GM21447 (cell line): Measurements from ENCODE around the gene AUTS2.

Experiments
- ATAC-seq: cut with Tn5 transposase; IDR thresholded peaks from one replicate; pipeline ENCODE4 v1.9.1; 2021; ENCODE audit not compliant: unreplicated experiment

AUTS2 gene

GRCh38 chr7:70554646-70555045 lies 956.4 kb downstream of the AUTS2 start:
- no peak for ATAC-seq

- no peak for ATAC-seq
Observed at GRCh38 chr7:70556761-70557160, 958.5 kb downstream of the AUTS2 start.

GRCh38 chr7:70557338-70557737 lies 959.1 kb downstream of the AUTS2 start:
- no peak for ATAC-seq

GRCh38 chr7:70559815-70560214 lies 961.5 kb downstream of the AUTS2 start:
- no peak for ATAC-seq

GRCh38 chr7:70563960-70564359 lies 965.7 kb downstream of the AUTS2 start:
- ATAC-seq = no peak

- no peak for ATAC-seq
Observed at GRCh38 chr7:70565721-70566370, 967.6 kb downstream of the AUTS2 start.

GRCh38 chr7:70566671-70567070 lies 968.4 kb downstream of the AUTS2 start:
- ATAC-seq = no peak

- no peak for ATAC-seq
Observed at GRCh38 chr7:70568674-70569334, 970.5 kb downstream of the AUTS2 start.

GRCh38 chr7:70569335-70569819 lies 971.1 kb downstream of the AUTS2 start:
- no peak for ATAC-seq

GRCh38 chr7:70570029-70570428 lies 971.8 kb downstream of the AUTS2 start:
- ATAC-seq = no peak

- ATAC-seq = no peak
Observed at GRCh38 chr7:70570961-70571360, 972.7 kb downstream of the AUTS2 start.

GRCh38 chr7:70571403-70571934 lies 973.2 kb downstream of the AUTS2 start:
- ATAC-seq = no peak

- ATAC-seq = no peak
Observed at GRCh38 chr7:70571961-70572360, 973.7 kb downstream of the AUTS2 start.

GRCh38 chr7:70572571-70572970 lies 974.3 kb downstream of the AUTS2 start:
- ATAC-seq = no peak

GRCh38 chr7:70573071-70573661 lies 974.9 kb downstream of the AUTS2 start:
- no peak for ATAC-seq

GRCh38 chr7:70573696-70574095 lies 975.4 kb downstream of the AUTS2 start:
- ATAC-seq = no peak

GRCh38 chr7:70574314-70574834 lies 976.1 kb downstream of the AUTS2 start:
- no peak for ATAC-seq

- ATAC-seq = no peak
Observed at GRCh38 chr7:70574970-70575799, 976.9 kb downstream of the AUTS2 start.

GRCh38 chr7:70577078-70577477 lies 978.8 kb downstream of the AUTS2 start:
- ATAC-seq = no peak

- no peak for ATAC-seq
Observed at GRCh38 chr7:70578131-70578530, 979.9 kb downstream of the AUTS2 start.
